Measurements from ENCODE around the gene SMIM1. TPM values are rescaled to one million over a fixed set of nuclear protein-coding genes. Genes with fewer than 3 reads are reported as not detected.

The SMIM1 gene
- total and polyA plus RNA-seq, 2 of the 4 experiments (the other 2 are of a cell fraction): 0.90 to 3.4 TPM

- peaks cover 61% of the 10 kb centered on the region for H3K36me3 ChIP-seq (ENCODE audit: control insufficient read depth, insufficient read depth, low read length)
- dilution Hi-C loops (cut with HindIII; ENCODE audit: low sequenced_read_pairs, unreplicated experiment): no loop called here
Measured at GRCh38 chr1:3785456-3786157, 13.1 kb downstream of the SMIM1 start.

More at GRCh38 chr1:3785456-3786157, 13.1 kb downstream of the SMIM1 start:
- no TSS peak for BruUV-seq (replicated peaks)
- H3K56ac ChIP-seq (ENCODE audit: extremely low read depth, insufficient read depth, low read length): no peak overlapping the region
- H3K4me1 ChIP-seq (ENCODE audit: control insufficient read depth, insufficient read depth, low read length): no peaks in the 10 kb centered on the region
- no peak overlapping the region for H3K4me3 ChIP-seq (ENCODE audit: insufficient read depth, low read depth, low read length)
- no peak overlapping the region for H2AFZ ChIP-seq (replicated peaks; ENCODE audit: low read length, poor library complexity)
- peaks cover 32% of the 10 kb centered on the region for H4K20me1 ChIP-seq (ENCODE audit: insufficient read depth, low read length)
- peaks cover 11 to 28% of the 10 kb centered on the region in 2 experiments for H3K79me1 ChIP-seq (ENCODE audit: low read depth in 1 of 2, low read length in 2 of 2)
- no peak overlapping the region for H4K8ac ChIP-seq (ENCODE audit: low read depth in 2 of 2, low read length in 2 of 2)
- no peak overlapping the region for H2BK5ac ChIP-seq (ENCODE audit: low read depth, low read length, poor library complexity, severe bottlenecking)
- no peak overlapping the region for H4K91ac ChIP-seq (ENCODE audit: insufficient read depth, low read depth, low read length)
- H3K27me3 ChIP-seq (ENCODE audit: control insufficient read depth, insufficient read depth, low read length): no peaks in the 10 kb centered on the region
- H3K9me3 ChIP-seq (ENCODE audit: control insufficient read depth, insufficient read depth, low read length): no peaks in the 10 kb centered on the region
- DNase-seq (no peak), ATAC-seq (ENCODE audit: low read depth) (peak; percentile 42; the same call in 1 of the 2 replicates)
- H3K18ac ChIP-seq (ENCODE audit: low read depth, low read length): no peak overlapping the region
- no peak overlapping the region for H3K4ac ChIP-seq (ENCODE audit: low read depth, low read length)
- H3K23ac ChIP-seq (ENCODE audit: low read depth, low read length): no peak overlapping the region
- no peaks in the 10 kb centered on the region for H3K9me1 ChIP-seq (ENCODE audit: insufficient read depth, low read length)
- intact Hi-C loops (cut with micrococcal nuclease) (no loop called here), in situ Hi-C loops (cut with MboI; ENCODE audit: low sequenced_read_pairs) (no loop called here)
- WGBS, 2 experiments (ENCODE audit: extremely low coverage in 2 of 2, insufficient read length in 1 of 2): no CpG with 5 or more reads among the region's 14 CpGs
- no peak overlapping the region for H2BK15ac ChIP-seq (ENCODE audit: low read depth, low read length)
- H2BK120ac ChIP-seq (ENCODE audit: low read depth, low read length): no peak overlapping the region
- no peak overlapping the region for H3K9ac ChIP-seq (ENCODE audit: low read depth, low read length)
- H2AK9ac ChIP-seq (replicated peaks; ENCODE audit: low read depth, low read length, poor library complexity): no peak overlapping the region
- H2BK20ac ChIP-seq (ENCODE audit: low read depth, low read length): no peak overlapping the region
- H3K27ac ChIP-seq (ENCODE audit: insufficient read depth, low read length): no peak overlapping the region
- ChIA-PET CTCF (no interaction called here), POLR2A (ENCODE audit: unreplicated experiment) (no interaction called here)
- no peak overlapping the region for H3K4me2 ChIP-seq (ENCODE audit: low read depth, low read length)
- H3K14ac ChIP-seq (replicated peaks; ENCODE audit: low read depth, low read length): no peak overlapping the region
- H2AK5ac ChIP-seq (ENCODE audit: low read depth, low read length): no peak overlapping the region
- TF ChIP-seq RAD21 (IDR thresholded peaks at IDR 0.05; ENCODE audit: low read length): peak; percentile 28; the same call in 1 of the 2 replicates
- TF ChIP-seq FOS (IDR thresholded peaks at IDR 0.05; ENCODE audit: low read depth, low read length): no peak
- TF ChIP-seq CTCF (conservative IDR thresholded peaks at IDR 0.05; ENCODE audit: low read depth, low read length): peak; percentile 32; the same call in 1 of the 2 replicates
- no peak overlapping the region for H4K5ac ChIP-seq (ENCODE audit: low read depth, low read length)
